Kidney capillary endothelial cell (primary cell): ENCODE results near the gene SCAMP2.

Experiments
- DNase-seq: peaks from one replicate; pipeline ENCODE4 v3.0.0-alpha.2; 2018; ENCODE audit warnings: low spot score

The SCAMP2 gene

DNA sequence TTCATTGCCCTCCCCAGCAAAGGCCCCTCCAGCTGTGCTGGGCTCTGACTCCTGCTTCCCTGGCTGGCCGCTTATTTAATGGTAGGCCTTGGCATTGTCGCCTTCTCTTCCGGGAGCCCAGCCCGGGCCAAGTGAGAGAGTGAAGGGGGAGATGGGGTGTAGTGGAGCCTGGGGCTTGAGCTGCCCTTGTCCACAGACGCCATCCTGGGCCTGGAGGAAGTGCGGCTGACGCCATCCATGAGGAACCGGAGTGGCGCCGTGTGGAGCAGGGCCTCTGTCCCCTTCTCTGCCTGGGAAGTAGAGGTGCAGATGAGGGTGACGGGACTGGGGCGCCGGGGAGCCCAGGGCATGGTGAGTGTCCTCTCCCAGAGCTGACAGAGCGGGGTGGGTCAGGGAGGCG, 57.2 kb downstream of the SCAMP2 start:
- no peak for DNase-seq

DNA sequence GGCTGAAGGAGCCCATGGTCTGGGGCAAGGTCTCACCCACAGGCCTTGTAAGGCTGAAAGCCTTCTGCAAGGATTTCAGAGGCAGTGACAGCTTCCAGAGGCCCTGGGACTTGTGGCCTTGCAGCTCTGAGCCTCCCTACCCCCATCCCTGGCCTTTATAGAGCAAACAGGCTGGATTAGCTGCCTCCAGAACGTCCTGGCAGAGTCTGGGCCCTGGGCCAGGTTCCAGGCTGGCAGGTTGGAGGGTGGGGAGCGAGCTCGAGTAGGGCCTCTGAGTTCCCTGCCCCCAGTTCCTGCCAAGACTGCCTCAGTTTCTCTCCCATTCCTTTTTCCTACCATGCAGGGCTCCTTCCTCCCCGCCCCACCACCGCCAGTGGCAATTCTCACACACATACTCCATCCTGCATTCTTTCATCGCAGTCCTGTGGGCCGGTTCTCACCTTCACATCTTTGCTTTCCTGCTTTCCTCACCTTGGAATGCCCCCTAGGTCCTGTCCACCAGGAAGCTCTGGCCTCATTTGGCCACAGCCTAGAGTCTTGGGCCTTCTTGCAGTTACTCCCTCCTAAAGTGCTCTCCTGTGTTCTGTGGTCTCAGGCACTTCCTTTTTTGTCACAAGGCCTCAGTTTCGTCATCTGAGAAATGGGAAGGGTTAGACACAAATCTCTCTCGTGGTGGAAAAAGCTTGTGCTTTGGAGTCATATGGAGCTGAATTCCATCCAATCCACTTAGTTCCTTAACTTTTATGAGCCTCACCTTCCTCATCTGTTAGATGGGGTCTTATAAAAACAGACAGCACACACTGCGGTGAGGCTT, 57.8 kb downstream of the SCAMP2 start:
- no peak for DNase-seq

GRCh38 chr15:74812533-74812932, 60.6 kb downstream of the SCAMP2 start, which contains the start of gene LMAN1L:
Gene LMAN1L (plus strand): TSS chr15:74812835. CDS start chr15:74812855, 20 bp downstream.
- no peak for DNase-seq

DNA sequence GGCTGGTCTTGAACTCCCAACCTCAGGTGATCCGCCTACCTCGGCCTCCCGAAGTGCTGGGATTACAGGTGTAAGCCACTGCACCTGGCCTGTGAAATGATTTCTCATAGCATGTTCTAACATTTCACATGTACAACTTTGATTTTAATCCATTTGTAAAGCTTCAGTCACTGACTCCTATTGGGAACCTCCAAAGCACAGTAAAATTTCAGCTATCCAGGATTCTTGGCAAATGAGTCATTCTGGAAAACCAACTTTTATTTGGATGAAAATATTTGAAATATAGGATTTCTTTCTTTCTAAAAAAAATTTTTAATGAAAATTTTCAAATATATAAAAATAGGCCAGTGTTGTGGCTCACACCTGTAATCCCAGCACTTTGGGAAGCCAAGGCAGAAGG, 63.2 kb downstream of the SCAMP2 start:
- no peak for DNase-seq

DNA sequence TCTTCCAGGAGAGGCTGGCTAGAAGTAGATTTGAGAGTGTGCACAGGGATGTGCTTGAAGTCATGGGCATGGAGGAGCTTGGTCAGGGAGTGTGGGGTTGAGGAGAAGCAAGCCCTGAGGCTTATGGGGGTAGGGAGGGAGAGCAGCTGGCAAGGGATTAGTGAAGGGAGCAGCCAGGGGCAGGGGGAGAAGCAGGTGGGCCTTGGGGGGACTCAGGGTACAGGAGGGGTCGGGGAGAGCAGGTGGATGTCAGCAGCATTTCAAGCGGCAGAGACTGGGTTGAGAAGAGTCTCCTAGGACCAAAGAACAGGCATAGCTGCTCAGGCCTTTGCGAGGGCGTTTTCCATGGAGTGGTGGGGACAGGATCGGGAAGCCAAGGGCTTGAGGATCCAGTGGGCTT, 63.9 kb downstream of the SCAMP2 start:
- DNase-seq, result no peak

GRCh38 chr15:74808840-74809229, 64.3 kb downstream of the SCAMP2 start:
- DNase-seq, result no peak

DNA sequence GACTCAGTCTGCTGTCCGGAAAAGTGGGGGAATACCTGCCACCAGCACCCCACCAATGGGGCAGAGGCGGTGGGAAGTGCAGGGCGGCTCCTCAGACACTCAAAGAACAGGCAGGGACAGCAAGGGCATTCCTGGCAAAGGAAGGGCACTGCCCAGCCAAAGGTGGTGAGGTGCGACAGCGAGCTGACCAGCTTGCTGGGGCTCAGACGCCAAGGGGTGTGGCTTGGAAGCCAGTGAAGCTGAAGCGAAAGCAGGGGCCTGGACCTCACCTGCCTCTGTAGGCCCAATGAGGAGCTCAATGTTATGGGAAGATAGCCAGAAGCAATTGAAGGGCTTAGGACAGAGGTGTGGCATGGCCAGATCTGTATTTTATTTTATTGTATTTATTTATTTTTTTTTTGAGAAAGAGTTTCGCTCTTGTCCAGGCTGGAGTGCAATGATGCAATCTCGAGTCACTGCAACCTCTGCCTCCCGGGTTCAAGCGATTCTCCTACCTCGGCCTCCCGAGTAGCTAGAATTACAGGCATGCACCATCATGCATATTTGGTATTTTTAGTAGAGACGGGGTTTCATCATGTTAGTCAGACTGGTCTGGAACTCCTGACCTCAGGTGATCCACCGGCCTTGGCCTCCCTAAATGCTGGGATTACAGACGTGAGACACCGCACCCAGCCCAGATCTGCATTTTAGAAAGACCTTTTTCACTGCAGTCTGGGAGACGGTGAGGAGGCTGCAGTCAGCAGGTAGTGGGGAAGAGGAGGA, 64.9 kb downstream of the SCAMP2 start:
- no peak for DNase-seq

- DNase-seq, result no peak
Measured at GRCh38 chr15:74807282-74807681, 65.9 kb downstream of the SCAMP2 start.

DNA sequence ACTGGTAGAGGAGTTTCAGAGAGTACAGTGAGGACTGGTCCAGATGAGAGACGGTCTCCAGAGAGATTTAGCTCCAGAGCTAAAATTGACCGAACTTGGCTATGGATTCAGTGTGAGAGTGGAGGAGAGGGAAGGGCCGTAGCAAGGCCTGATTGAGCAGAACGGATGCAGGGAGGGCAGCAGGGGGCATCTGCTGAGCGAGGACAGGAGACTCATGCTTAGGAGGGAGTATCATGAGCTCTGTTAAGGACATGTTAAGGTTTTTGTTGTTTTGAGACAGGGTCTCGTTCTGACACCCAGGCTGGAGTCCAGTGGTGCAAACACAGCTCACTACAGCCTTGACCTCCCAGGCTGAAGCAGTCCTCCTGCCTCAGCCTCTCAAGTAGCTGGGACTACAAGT, 68.2 kb downstream of the SCAMP2 start:
- no peak for DNase-seq

DNA sequence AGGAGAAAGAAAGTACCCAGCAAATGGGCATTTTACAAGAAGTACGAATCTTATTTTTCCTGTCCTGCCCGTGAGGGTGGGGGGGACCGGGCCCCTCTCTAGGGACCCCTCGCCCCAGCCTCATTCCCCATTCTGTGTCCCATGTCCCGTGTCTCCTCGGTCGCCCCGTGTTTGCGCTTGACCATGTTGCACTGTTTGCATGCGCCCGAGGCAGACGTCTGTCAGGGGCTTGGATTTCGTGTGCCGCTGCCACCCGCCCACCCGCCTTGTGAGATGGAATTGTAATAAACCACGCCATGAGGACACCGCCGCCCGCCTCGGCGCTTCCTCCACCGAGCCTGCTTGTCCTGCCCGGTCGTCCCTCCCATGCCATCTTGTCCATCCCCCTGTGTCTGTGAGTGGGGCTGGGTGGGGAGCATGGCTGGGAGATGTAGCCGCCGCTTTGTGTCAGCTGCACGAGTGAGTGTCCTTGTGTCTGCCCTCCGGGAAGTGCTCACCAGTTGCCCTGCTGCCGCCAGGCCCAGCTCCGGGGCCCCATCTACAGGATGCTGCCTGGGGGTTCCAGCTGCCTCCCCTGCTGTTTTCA, 70.2 kb downstream of the SCAMP2 start:
- no peak for DNase-seq

DNA sequence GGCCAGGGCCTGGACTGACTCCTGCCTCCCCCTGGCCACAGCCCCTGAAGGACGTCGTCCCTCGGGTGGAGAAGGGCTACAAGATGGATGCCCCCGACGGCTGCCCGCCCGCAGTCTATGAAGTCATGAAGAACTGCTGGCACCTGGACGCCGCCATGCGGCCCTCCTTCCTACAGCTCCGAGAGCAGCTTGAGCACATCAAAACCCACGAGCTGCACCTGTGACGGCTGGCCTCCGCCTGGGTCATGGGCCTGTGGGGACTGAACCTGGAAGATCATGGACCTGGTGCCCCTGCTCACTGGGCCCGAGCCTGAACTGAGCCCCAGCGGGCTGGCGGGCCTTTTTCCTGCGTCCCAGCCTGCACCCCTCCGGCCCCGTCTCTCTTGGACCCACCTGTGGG, 70.9 kb downstream of the SCAMP2 start:
- no peak for DNase-seq

GRCh38 chr15:74801311-74801997, 71.7 kb downstream of the SCAMP2 start:
- no peak for DNase-seq

DNA sequence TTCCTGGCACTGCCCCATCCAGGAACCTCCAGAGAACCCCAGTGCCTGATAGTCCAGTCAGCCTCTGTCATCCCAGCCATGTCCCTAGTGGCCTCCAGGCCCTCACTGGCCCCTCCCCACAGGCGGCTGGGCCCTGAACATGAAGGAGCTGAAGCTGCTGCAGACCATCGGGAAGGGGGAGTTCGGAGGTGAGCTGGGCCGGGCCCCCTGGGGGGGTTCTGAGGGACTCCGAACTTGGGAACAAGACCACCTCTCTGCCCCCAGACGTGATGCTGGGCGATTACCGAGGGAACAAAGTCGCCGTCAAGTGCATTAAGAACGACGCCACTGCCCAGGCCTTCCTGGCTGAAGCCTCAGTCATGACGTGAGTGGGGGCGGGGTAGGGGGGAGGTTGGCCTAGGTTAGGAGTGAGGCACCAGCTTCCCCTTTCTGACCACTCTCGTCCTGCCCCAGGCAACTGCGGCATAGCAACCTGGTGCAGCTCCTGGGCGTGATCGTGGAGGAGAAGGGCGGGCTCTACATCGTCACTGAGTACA, 72.5 kb downstream of the SCAMP2 start:
- no peak for DNase-seq

DNA sequence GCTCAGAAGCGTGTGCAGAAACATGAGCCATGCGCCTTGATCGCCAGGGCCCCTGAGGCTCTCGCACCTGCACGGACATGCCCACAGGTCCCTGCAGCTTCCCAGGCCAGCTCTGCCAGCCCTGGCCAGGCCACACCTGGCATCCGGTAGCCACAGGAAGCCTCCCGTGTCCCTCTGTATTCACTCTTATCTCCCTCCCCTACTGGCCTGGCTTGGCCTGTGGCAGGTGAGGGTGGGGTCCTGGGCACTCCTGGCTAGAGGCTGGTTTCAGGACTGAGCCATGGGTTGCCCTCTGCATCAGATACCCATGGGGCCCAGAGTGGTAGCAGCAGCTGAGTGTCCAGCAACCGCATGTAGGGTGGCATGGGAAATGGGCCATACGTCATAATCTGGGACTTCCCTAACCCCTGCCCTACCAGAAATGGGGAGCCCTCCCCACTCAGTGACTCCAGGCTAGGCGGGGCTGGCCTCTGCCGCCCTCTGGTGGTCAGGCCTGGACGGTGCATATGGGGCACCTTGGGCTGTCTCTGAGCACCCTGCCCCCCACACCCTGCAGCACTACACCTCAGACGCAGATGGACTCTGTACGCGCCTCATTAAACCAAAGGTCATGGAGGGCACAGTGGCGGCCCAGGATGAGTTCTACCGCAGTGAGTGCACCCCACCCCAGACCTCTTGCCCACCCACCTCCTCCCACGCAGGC, 73.2 kb downstream of the SCAMP2 start:
- peak; percentile 59 for DNase-seq

- no peak for DNase-seq
Measured at GRCh38 chr15:74799255-74799855, 73.8 kb downstream of the SCAMP2 start.

DNA sequence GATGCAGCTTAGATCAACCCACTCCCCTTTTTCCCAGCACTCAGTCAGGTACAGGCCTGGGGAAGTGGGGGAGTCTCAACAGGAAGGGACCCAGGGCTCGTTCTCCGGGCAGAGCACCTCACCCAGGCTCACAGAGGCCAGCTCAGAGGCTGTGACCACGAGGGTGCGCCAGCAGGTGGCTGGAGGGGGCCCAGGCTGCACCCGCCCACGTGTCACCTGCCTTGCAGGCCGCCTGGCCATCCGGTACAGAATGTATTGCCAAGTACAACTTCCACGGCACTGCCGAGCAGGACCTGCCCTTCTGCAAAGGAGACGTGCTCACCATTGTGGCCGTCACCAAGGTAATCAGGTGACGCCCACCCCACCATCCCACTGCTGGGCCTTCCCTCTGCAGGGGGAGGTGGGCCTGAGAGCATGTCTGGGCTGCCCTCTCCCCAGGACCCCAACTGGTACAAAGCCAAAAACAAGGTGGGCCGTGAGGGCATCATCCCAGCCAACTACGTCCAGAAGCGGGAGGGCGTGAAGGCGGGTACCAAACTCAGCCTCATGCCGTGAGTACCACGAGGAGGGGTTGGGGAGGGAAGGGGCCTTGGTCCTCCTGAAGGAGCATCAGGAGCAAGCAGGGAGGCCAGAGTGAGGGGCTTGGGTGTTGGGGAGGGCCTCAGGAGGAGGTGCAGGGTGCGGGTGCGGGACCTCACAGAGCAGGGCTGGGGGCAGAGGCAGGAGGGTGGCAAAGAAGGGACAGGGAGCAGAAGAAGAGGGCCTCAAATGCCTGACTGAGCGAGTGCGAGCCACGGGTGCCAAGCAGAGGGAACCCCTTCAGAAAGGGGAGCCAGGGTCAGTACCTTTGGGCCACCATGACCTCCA, 74.5 kb downstream of the SCAMP2 start:
- DNase-seq, result no peak

GRCh38 chr15:74795966-74796625, 77.1 kb downstream of the SCAMP2 start:
- DNase-seq, result no peak

DNA sequence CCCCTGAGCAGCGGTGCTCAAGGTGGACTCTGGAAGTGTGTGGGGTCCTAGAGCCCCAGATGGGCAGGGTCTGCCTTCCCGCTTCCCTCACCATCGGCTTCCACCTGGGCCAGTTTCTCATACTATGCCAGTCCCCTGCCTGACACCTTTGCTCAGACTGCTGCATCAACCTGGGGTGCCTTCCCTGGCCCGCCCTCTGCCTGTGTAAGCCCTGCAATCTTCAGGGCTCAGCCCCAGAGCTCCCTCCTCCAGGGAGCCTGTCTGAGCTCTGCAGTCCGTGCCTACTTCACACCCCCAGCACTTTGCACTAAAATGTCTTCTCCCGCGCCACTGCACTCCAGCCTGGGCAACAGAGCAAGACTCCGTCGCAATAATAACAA, 78.2 kb downstream of the SCAMP2 start:
- DNase-seq, result no peak

GRCh38 chr15:74794248-74794969, 78.8 kb downstream of the SCAMP2 start:
- DNase-seq, result no peak
